ENCODE measurements around the gene RNF186.

GRCh38 chr1:19770436-19771190 lies 44.5 kb downstream of the RNF186 start:
- no peak for TF ChIP-seq CTCF (IDR thresholded peaks at IDR 0.05)
- TF ChIP-seq POLR2AphosphoS5 (IDR thresholded peaks at IDR 0.05; ENCODE audit: insufficient read depth in 1 of 2, low read depth in 1 of 2), result no peak
- TF ChIP-seq POLR2A (IDR thresholded peaks at IDR 0.05), result no peak

Measured in vagina (tissue), 2 donors.